Fibroblast of skin of right quadriceps (primary cell): ENCODE results near the gene GTF2B.
A peak's percentile ranks its signal among the peaks of the same experiment; 100 is the strongest.
"Not testable (repeated sequence)": the region's sequence is repeated elsewhere in the genome, so short reads cannot be mapped to it uniquely, and the experiment has no call there.

Experiments
- DNase-seq: peaks from one replicate; pipeline ENCODE4 v3.0.0-alpha.2; 2013

GTF2B gene

GRCh38 chr1:88891318-88891950, at the start of gene GTF2B:
GTF2B (minus strand) TSS chr1:88891567; CDS start chr1:88891499, 68 bp downstream.
- peak; percentile 96 for DNase-seq

- DNase-seq, result not testable (repeated sequence)
These were observed 47.2 kb upstream of the GTF2B start for GRCh38 chr1:88938528-88938927.

GRCh38 chr1:88936760-88937342, 45.5 kb upstream of the GTF2B start:
- DNase-seq, result no peak

DNA sequence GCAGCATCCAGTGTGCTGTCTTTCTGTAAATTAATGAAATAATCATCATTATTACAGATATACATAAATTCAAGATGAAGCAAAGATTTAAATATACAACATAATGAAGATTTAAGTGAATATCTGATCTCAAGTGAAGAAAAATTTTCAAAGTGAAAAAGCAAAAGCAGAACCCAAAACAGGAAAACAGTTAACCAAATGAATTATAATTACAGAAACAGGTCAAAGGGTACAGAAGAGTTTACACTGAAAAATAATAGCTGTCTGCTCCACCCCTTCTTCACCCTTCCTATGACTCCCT, 44.8 kb upstream of the GTF2B start:
- DNase-seq, result no peak

DNA sequence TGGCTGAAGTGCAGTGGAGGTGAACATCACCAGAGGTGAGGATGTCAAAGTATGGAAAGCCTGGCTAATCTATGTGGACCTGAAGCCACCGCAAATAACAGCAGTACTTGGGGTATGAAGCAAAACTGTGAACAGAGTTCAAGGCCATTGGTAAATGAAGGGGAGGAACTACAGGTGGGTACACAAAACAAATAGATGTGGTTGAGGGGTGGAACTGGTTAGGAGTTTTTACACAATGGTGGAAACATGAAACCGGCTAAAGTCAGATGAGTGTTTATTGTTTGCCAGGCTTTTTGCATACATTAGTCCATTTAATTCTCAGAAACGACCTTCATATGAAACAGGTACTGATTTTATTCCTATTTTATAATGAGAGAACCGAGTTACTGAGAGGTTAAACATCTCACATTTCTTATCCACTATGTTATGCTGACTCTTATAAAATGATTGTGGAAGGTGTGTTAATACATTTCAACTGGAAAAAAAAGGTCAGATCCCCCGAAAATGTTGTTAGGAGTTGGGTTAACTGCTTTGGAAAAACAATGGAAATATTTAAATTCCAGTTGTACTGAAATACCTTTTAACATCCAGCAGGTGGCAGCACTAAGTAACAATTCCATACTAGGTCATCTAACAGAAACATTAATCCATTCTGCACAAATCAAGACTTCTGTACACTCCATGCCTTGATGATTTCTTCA, 44.3 kb upstream of the GTF2B start:
- peak; percentile 44 for DNase-seq

- DNase-seq, result not testable (repeated sequence)
These were observed 38.8 kb upstream of the GTF2B start for GRCh38 chr1:88930176-88930575.

GRCh38 chr1:88923224-88923623, 31.9 kb upstream of the GTF2B start:
- DNase-seq, result no peak

DNA sequence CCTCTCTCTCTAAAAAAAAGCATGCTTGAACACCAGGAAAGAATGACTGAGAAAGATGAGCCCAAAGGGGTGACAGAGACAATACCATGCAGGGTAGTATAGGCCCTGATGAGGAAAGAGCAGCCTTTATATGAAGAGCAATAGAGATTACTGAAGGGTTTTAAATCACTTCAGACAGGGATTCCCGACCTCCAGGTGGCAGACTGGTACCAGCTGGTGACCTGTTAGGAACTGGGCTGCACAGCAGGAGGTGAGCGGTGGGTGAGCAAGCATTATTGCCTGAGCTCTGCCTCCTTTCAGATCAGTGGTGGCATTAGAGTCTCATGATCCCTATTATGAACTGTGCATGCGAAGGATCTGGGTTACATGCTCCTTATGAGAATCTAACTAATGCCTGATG, 30.8 kb upstream of the GTF2B start:
- DNase-seq, result no peak

DNA sequence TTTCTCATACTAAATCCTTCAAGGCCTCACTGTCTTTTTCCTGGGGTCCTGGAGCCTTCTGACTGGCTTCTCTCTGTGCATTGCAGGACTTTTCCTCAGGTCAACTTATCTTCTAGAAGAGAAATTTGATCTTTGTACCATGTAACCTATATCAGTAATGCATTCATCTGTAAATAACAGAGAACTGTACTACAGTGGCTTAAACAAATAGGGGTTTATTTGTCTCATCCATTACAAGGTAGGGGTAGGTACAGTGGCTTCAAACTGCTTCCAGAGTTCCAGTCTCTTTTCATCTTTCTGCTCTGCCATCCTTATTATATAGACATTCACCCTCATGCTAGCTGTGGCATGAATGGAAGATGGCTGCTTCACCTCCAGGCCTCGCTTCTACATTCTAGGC, 29.5 kb upstream of the GTF2B start:
- no peak for DNase-seq

GRCh38 chr1:88917321-88918025, 26.1 kb upstream of the GTF2B start:
- DNase-seq, result no peak

DNA sequence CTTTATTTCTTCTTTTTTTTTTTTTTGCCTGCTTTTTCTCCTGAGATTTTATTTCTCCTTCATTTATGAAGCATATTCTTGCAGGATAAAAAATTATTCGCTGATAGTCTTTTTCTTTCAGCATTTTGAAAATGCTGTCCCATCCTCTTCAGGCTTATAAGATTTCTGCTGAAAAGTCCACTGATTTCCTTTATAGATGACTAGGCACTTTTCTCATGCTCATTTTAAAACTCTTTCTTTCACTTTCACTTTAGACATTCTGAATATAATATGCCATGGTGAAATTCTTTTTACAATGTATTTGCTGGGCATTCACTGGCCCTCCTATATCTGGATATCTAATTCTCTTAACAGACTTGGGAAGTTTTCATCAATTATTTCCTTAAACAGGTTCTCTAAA, 25.5 kb upstream of the GTF2B start:
- DNase-seq, result no peak

- not testable (repeated sequence) for DNase-seq
These were observed 20.4 kb upstream of the GTF2B start for GRCh38 chr1:88911800-88912199.

- DNase-seq, result no peak
These were observed 19.8 kb upstream of the GTF2B start for GRCh38 chr1:88911161-88911560.

GRCh38 chr1:88910401-88910800, 19.0 kb upstream of the GTF2B start:
- no peak for DNase-seq

- DNase-seq, result no peak
These were observed 9.5 kb upstream of the GTF2B start for GRCh38 chr1:88900883-88901282.

DNA sequence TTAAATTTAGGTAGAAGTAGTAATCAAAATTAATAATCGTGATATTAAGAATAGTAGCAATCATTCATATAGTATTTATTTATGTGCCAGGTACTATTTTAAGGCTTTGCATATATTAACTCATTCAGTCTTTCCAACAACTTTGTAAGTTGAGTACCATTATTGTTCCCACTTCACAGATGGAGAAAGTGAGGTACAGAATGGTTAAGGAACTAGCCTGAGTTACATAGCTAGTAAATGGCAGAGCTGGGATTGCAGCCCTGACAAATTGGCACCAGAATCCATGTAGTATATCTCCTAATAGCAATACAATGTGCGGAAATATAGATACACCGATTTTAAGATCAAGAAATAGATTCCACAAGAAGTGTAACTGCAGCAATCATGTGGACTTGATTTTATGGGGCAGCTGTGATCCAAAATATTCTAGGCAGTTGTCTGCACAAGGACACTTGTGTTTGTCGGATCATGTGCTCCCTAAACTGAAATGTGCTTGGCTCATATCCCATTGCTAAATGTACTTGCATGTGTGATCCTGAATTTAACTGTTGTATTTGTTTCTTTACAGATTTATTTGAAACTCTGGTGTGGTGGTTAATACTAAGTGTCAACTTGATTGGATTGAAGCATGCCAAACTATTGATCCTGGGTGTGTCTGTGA, 5.8 kb upstream of the GTF2B start:
- DNase-seq, result no peak

DNA sequence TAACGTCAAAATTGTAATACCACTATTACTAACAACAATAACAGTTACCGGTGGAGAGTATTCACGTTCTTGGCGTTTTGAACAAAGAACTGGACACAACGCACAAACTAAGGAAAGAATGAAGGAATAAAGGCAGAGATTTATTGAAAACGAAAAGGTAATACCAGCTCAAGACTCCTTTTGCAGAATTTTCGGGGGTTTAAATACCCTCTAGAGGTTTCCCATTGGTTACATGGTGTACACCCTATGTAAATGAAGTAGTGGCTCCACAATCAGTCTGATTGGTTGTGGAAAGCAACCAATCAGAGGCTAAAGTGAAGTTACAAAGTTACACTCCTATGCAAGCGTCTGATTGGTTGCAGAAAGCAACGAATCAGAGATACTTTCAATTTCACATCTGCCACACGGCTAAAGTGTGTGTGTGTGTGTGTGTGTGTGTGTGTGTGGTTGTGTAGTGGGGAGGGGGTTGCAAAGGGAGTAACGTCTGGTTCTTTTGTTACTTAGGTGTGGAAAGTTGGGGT, 1.1 kb upstream of the GTF2B start:
- DNase-seq, result peak; percentile 57

GRCh38 chr1:88891951-88892340, 579 bp upstream of the GTF2B start:
- no peak for DNase-seq

- DNase-seq, result no peak
These were observed 513 bp downstream of the GTF2B start for GRCh38 chr1:88890791-88891317.

DNA sequence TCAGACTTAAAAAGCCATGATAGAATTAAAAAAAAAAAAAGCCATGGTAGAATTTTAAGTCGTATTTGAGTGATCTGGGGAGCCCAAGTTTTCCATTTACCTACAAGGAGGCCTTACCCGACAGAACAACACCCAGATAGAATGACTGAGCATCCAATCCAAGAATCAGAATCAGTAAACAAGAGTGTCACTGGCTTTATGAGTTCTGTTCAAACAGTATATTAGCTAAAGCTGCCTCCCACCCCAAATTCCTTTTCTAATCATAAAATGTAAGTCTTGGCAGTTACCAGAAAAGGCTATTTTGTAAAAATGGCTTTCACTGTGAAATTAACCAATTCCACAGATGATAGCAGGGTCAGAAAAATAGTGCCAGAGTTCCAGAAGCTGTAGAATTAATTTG, 1.2 kb downstream of the GTF2B start:
- no peak for DNase-seq

DNA sequence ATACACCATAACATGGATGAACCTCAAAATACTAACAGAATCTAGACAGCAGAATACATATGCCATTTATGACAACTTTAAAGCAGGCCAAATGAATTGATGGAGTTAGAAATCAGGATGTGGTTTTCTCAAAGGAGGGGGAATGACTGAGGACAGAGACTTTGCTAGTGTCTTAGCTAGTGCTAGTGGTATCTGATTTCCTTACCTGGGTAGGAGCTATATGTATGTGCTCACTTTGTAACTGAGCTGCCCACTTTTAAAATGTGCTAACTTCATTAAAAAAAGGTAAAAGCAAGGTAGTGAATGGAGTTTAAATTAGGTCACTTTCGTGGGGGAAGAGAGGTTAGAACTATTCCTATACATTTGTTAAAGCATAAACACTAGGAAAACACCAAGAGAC, 2.6 kb downstream of the GTF2B start:
- no peak for DNase-seq

DNA sequence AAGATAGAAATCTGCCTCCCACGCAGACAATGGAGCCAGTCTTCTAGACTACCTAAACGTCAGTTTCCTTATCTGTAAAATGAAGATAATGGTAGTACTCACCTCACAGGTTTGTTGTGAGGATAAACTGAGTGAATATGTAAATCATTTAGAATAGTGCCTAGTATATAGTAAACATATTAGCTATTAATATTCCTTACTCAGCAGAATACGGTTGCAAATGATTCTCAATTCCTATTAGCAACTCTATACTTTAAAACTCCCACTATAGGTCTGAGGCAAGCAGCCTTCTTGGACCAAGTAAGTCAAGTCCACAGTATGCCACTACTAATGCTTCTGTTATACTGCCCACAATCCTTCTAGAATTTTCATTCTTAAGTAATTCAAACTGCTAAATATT, 5.4 kb downstream of the GTF2B start:
- DNase-seq, result no peak

- DNase-seq, result no peak
These were observed 8.2 kb downstream of the GTF2B start for GRCh38 chr1:88883156-88883555.
